ENCODE measurements around the gene B3GNT8.

The B3GNT8 gene

GRCh38 chr19:41426116-41426841 is 895 bp downstream of the B3GNT8 start:
- ATAC-seq: no peak

DNA sequence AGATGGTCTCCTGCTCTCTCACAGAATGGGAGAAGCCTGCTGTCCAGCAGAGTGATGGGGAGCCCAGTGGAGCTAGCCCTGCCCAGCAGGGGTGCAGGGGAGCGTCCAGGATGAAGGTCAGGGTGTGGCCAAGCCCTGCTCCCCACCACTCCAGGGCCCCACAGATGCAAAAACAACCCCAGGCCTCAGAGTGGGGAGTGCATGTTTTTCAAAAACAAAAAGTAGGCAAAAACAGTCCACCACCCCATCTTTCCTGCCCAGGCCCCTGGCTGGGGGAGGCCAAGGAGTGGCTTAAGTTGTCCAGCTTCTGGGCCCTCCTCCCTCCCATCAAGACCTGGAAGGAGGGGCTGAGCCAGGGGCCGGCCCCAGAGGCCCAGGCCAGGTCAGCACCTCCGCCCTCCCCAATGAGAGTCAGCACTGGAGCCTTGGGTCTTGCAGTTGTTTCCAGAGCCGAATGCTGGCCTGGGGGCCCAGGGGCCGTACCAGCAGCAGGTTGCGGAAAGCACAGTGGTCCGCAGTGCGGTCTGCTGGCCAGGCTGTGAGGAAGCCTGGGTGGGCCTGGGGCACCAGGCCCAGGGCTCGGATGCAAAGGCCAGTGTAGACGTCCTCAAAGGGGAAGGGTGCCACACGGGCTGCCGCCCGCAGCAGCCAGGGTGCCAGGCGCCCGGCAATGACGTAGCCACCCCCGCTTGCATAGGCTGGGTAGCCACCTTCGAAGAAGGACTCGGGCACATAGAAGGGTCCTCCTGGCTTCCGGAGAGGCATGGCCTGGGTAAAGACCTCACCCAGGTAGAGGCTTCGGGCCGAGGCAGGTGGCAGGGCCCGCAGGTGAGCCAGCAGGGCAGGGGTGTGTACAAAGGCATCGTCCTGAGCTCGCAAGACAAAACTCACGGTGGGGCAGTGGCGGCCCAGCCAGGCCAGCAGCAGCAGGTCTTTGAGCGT is 1.7 kb downstream of the B3GNT8 start:
- no peak for ATAC-seq
- TF ChIP-seq OSR1 (CRISPR knock-in tag; IDR thresholded peaks at IDR 0.05): no peak
- TF ChIP-seq ARNTL (CRISPR knock-in tag; IDR thresholded peaks at IDR 0.05; ENCODE audit: borderline replicate concordance, low read depth): no peak
- no peak for TF ChIP-seq CREB5 (CRISPR knock-in tag; IDR thresholded peaks at IDR 0.05; ENCODE audit: low read depth)
- TF ChIP-seq ZNF565 (CRISPR knock-in tag; conservative IDR thresholded peaks at IDR 0.05; ENCODE audit: low read depth): no peak
- TF ChIP-seq TOX (CRISPR knock-in tag; IDR thresholded peaks at IDR 0.05; ENCODE audit: borderline replicate concordance): no peak
- no peak for TF ChIP-seq ZC3H10 (CRISPR knock-in tag; IDR thresholded peaks at IDR 0.05)
- no peak for TF ChIP-seq ZFP30 (CRISPR knock-in tag; IDR thresholded peaks at IDR 0.05)
- TF ChIP-seq, protein P1, sequence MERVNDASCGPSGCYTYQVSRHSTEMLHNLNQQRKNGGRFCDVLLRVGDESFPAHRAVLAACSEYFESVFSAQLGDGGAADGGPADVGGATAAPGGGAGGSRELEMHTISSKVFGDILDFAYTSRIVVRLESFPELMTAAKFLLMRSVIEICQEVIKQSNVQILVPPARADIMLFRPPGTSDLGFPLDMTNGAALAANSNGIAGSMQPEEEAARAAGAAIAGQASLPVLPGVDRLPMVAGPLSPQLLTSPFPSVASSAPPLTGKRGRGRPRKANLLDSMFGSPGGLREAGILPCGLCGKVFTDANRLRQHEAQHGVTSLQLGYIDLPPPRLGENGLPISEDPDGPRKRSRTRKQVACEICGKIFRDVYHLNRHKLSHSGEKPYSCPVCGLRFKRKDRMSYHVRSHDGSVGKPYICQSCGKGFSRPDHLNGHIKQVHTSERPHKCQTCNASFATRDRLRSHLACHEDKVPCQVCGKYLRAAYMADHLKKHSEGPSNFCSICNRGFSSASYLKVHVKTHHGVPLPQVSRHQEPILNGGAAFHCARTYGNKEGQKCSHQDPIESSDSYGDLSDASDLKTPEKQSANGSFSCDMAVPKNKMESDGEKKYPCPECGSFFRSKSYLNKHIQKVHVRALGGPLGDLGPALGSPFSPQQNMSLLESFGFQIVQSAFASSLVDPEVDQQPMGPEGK (CRISPR knock-in tag; IDR thresholded peaks at IDR 0.05; ENCODE audit: borderline replicate concordance): no peak
- no peak for TF ChIP-seq ZFP3 (CRISPR knock-in tag; IDR thresholded peaks at IDR 0.05)
- TF ChIP-seq ZNF8 (CRISPR knock-in tag; IDR thresholded peaks at IDR 0.05): no peak
- no peak for TF ChIP-seq RARB (CRISPR knock-in tag; IDR thresholded peaks at IDR 0.05)
- no peak for TF ChIP-seq GLIS3 (CRISPR knock-in tag; IDR thresholded peaks at IDR 0.05)
- no peak for TF ChIP-seq ESRRG (CRISPR knock-in tag; IDR thresholded peaks at IDR 0.05)
- no peak for TF ChIP-seq POU6F1 (CRISPR knock-in tag; IDR thresholded peaks at IDR 0.05; ENCODE audit: borderline replicate concordance, low read depth)
- TF ChIP-seq, protein P2, sequence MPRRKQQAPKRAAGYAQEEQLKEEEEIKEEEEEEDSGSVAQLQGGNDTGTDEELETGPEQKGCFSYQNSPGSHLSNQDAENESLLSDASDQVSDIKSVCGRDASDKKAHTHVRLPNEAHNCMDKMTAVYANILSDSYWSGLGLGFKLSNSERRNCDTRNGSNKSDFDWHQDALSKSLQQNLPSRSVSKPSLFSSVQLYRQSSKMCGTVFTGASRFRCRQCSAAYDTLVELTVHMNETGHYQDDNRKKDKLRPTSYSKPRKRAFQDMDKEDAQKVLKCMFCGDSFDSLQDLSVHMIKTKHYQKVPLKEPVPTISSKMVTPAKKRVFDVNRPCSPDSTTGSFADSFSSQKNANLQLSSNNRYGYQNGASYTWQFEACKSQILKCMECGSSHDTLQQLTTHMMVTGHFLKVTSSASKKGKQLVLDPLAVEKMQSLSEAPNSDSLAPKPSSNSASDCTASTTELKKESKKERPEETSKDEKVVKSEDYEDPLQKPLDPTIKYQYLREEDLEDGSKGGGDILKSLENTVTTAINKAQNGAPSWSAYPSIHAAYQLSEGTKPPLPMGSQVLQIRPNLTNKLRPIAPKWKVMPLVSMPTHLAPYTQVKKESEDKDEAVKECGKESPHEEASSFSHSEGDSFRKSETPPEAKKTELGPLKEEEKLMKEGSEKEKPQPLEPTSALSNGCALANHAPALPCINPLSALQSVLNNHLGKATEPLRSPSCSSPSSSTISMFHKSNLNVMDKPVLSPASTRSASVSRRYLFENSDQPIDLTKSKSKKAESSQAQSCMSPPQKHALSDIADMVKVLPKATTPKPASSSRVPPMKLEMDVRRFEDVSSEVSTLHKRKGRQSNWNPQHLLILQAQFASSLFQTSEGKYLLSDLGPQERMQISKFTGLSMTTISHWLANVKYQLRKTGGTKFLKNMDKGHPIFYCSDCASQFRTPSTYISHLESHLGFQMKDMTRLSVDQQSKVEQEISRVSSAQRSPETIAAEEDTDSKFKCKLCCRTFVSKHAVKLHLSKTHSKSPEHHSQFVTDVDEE (CRISPR knock-in tag; IDR thresholded peaks at IDR 0.05): no peak
- no peak for TF ChIP-seq CSDC2 (CRISPR knock-in tag; IDR thresholded peaks at IDR 0.05)
- TF ChIP-seq SNAI2 (CRISPR knock-in tag; IDR thresholded peaks at IDR 0.05): no peak

More at GRCh38 chr19:41426116-41426841, 895 bp downstream of the B3GNT8 start:
- TF ChIP-seq ZFP30 (CRISPR knock-in tag; IDR thresholded peaks at IDR 0.05) (no peak), TCF4 (CRISPR knock-in tag; IDR thresholded peaks at IDR 0.05; ENCODE audit: borderline replicate concordance) (no peak), ZFP3 (CRISPR knock-in tag; IDR thresholded peaks at IDR 0.05) (no peak), ZNF8 (CRISPR knock-in tag; IDR thresholded peaks at IDR 0.05) (no peak), SNAI2 (CRISPR knock-in tag; IDR thresholded peaks at IDR 0.05) (no peak), ZC3H10 (CRISPR knock-in tag; IDR thresholded peaks at IDR 0.05) (no peak), ZNF565 (CRISPR knock-in tag; conservative IDR thresholded peaks at IDR 0.05; ENCODE audit: low read depth) (no peak), CSDC2 (CRISPR knock-in tag; IDR thresholded peaks at IDR 0.05) (no peak), PPARA (CRISPR knock-in tag; IDR thresholded peaks at IDR 0.05; ENCODE audit: borderline replicate concordance) (no peak), OSR1 (CRISPR knock-in tag; IDR thresholded peaks at IDR 0.05) (no peak)

Data from SK-N-SH treated with all-trans-retinoic acid at 6 μM for 48 hours (cell line).